Measurements from ENCODE around the gene TCP11L1.

TCP11L1 gene, protein sequence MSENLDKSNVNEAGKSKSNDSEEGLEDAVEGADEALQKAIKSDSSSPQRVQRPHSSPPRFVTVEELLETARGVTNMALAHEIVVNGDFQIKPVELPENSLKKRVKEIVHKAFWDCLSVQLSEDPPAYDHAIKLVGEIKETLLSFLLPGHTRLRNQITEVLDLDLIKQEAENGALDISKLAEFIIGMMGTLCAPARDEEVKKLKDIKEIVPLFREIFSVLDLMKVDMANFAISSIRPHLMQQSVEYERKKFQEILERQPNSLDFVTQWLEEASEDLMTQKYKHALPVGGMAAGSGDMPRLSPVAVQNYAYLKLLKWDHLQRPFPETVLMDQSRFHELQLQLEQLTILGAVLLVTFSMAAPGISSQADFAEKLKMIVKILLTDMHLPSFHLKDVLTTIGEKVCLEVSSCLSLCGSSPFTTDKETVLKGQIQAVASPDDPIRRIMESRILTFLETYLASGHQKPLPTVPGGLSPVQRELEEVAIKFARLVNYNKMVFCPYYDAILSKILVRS

DNA sequence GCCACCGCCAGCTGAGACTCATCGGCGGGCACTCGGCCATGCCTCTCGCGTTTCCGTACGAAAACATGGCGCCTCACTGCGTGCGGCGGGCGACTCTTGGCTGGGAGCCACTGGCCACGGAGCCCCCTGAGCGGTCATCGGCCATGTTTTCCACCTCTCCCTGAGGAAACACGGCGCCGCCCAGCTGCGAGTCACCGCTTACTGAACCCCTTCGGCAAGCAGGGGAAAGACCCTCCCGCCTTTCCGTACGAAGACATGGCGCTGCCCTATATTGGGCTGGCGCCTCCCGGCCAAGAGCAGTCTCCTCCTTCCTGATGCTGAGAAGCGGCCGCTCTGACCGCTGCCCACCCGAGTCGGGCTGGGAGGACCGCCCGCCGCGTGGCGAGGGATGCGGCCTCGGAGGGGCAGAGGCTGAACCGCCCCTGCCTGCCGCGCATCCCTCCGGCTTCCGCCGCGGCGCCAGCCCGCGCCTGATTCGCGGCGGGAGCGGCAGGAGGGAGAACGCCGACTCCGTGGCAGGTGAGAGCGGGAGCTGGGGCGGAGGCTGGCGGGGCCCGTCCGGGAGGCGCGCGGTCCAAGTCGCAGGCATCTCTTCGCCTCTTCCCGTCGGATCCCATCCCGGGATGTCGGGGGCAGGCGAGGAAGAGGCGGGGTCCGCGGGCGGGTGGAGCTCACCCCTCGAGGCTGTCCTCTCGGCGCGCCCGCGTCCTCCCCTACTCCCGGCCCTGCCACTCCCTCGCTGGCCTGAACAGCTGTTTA, at the start of gene TCP11L1:
TCP11L1 (plus strand) TSS at position 299 of the 759 bp plus-strand sequence. CDS start 4,202 bp downstream, outside the sequence.
- DNase-seq: peak; percentile 92 to 98

DNA sequence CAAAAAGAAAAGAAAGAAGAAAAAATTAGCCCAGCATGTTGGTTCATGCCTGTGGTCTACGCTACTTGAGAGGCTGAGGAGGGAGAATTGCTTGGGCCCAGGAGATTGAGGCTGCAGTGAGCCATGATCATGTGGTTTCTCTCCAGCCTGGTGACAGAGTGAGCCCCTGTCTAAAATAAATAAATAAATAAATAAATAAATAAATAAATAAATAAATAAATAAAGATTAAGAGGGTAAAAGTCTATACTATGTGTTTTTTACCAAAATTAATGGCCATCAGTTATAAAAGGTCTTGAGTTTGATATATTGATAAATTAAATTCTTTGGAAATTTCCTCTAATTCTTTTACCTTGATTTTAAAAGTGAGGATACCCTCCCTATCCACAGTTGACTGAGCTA, 48.9 kb upstream of the TCP11L1 start:
- DNase-seq: no peak

DNA sequence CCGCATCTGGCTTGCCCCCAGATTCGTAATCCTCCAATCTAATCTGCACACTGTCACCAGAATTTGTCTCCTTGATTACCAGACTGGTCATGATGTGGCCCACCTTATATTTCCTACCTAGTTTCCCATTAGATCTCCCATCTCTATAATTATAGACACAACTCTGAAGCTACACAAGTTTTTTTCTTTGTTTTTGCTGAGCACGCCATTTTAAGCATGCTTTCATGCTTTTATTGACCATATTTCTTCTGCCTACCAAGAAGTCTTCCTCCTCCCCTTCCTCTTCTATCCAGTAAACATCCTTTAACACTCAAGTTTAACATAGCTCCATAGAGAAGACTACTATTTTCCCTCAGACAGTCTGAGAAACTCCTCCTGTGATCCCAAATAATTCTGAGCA, 47.9 kb upstream of the TCP11L1 start:
- no peak for DNase-seq

DNA sequence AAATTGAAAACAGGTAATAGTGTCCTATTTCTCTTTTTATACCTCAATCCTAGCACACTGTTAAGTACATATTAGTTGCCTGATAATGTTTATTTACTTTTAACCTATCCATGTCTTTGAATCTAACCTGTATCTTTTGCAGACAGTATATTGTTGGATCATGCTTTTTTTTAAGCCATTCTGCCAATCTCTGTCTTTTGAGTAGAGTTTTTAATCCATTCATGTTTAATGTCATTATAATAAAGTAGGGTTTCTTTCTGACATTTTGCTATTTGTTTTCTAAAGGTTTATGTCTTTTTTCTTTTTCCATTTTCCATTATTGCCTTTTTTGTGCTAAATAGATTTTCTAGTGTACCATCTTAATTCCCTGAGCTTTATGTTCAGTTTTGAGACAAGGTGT, 47.5 kb upstream of the TCP11L1 start:
- DNase-seq: no peak

DNA sequence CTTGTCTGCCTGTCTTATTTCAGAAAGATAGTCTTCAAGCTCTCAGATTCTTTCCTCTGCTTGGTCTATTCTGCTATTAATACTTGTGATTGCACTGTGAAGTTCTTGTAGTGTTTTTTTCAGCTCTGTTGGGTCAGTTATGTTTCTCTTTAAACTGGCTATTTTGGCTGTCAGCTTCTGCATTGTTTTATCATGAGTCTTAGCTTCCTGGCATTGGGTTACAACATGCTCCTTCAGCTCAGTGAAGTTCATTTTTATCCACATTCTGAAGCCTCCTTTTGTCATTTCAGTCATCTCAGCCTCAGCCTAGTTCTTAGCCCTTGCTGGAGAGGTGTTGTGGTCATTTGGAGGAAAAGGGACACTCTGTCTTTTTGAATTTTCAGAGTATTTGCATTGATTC, 39.2 kb upstream of the TCP11L1 start:
- DNase-seq: no peak

DNA sequence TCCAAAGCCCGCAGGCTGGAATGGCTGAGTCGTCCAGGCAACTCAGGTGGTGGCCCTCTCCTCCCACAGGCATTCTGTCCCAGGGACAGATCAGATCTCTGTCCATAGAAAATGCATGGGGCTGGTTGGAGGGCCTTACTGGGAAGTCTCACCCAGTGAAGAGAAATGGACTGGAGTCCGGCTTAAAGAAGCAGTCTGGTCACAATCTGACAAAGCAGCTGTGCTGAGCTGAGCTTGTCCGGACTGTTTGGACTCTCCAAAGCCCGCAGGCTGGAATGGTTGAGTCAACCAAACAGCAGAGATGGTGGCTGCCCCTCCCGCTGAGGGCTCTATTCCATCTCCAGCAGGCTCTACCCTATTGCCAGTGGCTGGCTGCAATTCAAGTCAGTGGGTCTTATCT, 38.1 kb upstream of the TCP11L1 start:
- DNase-seq: no peak

DNA sequence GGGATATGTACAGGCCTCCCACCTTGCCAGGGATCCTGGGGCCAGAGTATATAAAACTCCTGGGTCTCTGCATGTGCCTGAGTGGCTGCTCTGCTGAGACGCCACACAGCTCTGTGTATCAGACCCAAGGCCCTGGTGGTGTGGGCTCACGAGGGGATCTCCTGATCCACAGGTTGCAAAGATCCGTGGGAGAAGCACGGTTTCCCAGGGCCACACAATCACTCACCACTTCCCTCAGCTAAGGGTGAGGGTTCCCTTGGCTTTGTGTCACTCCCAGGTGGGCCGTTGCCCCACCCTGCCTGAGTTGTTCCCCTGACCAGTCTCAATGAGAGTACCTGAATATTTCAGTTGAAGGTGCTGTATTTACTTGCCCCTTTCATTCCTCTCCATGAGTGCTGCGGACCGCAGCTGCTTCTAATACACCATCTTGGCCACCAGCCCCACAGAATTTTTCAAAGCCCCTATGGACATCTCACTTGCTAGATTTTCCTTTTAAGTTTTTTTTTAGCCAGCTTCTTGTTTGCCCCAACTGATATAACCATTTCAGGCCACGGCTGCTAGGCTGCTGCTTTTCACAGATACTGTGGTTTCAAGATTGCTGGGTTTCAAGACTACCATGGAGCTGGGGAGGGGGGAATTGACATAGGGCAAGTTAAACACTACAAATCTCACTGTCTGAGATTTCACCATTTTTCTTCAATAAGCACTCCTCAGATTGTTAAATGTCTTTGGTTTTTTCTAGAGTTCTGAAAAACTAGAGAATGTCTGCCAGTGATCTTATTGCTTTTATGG, 37.4 kb upstream of the TCP11L1 start:
- no peak for DNase-seq

DNA sequence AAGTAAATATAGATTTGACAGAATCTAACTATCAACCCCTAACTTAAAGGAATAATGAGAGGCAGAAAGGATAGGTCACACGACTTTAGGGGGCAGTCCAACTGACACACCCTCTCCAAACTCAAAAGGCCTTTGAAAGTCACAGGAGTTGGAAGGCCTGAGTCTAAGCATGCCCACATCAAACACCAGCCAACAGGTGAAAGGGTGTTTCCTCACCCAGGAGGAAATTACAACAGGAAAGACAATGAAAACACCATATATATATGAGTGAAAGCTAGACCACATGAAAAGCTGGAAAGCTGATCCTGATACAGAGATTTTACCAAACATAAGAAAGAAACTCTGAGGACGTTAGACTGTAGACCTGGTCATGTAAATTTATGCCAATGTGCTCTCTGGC, 34.2 kb upstream of the TCP11L1 start:
- DNase-seq: no peak

DNA sequence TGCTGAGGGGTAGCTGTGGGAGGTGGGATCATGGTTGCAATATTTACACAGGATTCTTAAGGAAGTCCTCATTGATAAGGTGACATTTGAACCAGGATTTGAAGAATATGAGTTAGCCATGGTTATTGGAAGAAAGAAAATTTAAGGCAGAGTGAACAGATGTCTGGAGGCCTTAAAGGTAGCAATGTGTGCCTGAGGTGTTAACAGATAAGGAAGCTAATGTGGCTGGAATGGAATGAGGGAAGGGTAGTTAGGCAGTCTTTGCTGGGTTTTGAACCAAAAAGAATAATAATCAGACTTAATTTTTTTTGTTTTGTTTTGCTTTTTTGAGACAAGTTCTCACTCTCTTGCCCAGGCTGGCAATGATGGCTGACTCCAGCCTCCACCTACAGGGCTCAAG, 33.4 kb upstream of the TCP11L1 start:
- no peak for DNase-seq

DNA sequence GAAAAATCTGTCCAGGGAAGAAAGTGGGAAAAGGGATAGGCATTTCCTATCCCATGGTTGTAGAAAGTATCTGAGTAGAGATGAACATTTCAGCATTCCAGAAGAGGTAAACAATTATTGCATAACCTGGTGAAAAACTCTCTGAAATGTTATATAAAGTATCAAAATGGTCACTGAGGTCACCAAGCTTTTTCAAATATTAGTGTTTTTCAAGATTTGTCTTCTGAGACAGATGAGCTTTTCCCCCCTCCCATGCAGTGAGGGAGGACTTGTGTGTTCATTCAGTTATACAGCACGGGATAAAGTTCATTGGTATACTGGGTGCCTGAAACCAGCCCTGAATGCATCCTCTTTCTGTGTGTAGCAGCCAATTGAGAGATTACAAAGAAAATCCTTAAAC, 25.6 kb upstream of the TCP11L1 start:
- no peak for DNase-seq

DNA sequence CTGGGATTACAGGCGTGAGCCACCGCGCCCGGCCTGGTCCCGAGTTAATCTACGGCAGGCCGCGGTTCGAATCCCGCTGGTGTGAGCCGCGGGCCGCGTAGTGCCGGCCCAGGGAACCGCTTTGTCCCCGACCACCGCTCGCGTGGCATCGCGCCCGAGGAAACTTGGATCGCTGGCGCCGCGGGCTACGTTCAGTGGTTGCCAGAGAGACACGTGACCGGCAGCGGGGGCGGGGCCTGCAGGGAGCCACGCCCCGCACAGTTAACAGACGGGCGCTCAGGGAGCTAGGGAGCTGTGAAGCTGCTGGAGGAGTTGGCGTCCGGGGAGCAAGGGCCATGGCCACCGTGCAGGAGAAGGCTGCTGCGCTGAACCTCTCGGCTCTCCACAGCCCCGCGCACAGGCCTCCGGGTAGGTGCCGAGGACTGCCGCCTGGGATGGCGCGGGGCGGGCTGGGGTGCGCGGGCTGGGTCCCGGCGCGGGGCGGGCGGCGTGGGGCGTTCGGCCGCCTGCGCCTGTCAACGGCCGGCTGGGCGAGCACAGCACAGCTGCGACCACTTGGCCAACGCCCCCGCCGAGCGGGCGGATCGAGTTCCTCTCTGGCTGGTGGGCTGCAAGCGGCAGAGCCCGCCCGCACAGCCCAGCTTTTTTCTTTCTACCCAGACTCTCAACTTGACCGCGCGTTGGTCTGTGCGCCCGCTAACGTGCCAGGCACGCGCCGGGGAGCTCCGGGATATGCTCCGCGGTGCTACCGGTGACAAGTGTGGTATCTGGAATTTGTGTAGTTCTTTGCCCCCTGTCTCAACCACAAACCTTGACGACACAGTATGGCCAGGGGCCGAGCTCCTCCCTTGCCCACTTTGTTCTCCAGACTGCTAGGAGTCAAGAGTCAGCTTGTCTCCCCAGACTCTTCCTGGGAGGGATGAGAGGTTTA, 23.5 kb upstream of the TCP11L1 start, which contains the start of gene DEPDC7:
DEPDC7 (plus strand) TSS at position 258 of the 931 bp plus-strand sequence; CDS start at position 336, 78 bp downstream.
- peak; percentile 89 to 98 for DNase-seq

DNA sequence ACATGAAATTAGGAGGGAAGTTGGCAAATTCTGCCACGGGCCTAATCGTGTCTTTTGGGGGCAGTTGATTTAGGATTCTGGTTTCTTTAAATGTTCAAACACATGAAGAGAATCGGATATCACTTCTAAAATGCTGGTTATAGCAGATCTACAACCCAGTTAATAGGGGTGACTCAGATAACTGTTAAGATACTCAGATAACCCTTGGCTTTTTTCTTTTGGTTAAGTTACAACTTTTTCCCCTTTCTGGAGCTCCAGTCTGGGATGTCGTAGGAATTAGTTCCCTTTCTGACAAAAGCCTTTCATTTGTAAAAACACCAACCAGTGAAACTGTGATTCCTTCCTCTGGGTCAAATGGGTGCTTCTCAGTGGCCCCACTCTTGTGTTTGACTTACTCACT, 22.7 kb upstream of the TCP11L1 start:
- DNase-seq: no peak

DNA sequence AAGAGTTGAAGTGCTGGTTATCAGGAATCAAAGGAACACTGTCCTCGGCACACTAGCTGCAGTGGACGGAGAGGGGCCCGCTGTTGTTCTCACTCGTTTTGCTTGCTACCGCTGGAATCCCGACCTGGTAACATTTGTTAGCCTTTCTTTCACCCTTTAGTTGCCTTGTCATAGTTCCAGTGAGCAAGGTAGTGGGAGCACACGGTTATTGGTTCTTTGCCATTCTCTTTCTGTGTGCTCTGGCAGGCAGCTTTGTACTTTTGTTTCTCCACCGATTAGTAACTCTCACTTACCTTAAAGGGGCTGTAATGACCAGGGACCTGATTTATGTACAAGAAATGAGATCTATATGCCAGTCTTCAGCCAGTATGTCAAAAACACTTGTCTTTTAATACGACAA, 21.9 kb upstream of the TCP11L1 start:
- DNase-seq: peak in 1 of 2 experiments; percentile 36

DNA sequence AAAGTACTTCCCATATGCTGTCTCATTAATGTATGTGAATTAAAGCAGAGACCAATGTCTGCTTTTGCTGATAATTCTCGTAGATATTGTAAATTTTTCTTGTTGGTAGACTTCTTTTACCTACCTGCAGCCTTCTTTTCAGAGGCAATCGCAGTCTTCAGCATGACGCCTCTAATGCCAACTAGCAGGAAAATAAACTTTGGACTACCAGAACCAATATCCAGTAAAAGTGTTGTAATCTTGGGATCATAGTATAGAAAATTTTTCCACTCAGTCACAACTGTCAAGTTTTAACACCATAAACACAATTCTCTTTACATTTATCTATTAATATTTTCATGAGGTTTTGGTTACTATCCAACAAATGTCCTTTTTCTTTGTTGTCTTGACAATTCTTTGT, 21.4 kb upstream of the TCP11L1 start:
- no peak for DNase-seq

DNA sequence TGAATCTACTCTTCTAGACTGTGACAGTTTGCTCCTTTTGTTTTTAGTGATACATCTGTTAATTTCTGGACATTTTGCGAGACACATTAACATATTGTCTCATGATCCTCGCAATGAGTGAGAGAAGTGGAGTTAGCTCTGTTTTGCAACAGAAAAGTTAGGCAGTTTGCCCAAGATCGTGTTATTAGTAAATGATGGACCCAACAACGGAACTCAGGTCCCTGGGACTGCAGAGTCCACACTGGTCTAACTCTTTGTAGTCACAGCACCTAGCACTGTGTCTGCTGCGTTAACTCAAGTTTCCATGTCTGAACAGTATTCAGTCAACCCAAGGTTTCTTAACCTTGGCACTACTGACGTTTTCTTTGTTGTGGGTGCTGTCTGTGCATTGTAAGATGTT, 20.5 kb upstream of the TCP11L1 start:
- DNase-seq: no peak

DNA sequence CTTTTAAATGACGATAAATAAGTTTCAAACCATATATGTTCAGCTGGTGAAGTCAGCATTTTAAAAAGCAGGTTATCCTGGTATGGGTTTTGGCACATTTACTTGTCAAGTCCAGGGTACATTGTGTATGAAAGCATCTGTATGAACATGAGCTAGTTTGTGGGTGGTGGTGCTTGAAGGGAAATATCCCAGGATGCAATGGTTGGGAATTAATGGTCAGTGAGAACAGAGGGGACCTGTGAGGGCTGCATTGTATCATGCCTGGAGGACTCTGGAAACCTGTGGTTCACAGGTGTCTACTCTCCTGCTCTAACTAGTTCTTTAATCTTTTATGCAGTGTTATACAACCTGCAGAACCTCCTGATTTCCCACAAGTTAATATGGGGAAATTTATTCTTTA, 17.9 kb upstream of the TCP11L1 start:
- DNase-seq: no peak

DNA sequence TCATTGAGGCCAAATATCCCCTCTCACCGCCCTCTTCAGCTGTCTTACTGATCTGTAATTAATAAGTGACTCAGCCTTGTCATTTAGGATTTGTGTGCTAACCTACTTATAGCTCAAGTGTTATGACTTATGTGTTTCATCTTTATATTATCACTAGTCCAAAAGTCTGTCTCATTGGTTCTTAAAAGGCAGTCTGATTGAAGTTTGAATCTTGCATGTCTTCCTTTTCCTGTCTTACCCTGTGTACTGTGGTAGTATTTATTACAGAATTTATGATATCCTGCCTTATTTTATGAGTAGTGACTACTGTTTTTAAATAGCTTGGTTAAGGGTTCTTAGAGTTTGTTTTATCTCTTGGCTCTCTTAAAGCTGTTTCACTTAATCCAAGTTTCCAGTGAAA, 17.4 kb upstream of the TCP11L1 start:
- DNase-seq: no peak

DNA sequence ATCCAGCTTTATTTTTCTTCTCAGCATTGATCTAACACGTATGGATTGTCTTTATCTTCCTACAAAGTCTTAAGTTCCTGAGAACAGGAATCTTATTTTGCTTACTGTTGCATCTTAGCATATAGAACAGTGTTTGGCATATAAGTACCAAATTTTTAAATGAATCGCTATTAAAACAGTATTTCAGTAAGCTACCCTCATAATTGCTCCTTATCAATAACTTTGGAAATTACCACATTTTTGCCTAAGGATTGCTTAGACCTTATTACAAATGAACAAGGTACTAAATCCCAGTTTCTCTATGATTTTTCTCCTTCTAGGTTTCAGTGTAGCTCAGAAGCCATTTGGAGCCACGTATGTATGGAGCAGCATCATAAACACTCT, 14.0 kb upstream of the TCP11L1 start:
- no peak for DNase-seq

DNA sequence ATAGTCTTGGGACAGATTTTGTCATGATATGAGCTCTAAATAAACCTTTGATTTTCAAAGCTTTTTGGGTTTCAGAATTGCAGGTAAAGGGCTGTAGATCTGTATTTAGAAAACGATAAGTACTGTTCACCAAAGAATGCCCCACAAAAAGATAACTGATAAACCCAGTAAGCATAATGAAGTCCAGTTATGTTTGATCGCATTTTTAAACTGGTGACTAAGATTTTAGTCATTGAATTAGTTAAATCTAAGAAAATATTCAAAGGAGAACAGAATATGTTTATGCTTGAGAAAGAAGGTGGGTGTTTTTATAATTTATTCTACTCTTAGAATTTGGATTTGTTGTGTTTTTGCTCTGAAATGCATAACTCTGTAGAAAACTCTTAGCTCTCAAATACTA, 12.1 kb upstream of the TCP11L1 start:
- DNase-seq: no peak

DNA sequence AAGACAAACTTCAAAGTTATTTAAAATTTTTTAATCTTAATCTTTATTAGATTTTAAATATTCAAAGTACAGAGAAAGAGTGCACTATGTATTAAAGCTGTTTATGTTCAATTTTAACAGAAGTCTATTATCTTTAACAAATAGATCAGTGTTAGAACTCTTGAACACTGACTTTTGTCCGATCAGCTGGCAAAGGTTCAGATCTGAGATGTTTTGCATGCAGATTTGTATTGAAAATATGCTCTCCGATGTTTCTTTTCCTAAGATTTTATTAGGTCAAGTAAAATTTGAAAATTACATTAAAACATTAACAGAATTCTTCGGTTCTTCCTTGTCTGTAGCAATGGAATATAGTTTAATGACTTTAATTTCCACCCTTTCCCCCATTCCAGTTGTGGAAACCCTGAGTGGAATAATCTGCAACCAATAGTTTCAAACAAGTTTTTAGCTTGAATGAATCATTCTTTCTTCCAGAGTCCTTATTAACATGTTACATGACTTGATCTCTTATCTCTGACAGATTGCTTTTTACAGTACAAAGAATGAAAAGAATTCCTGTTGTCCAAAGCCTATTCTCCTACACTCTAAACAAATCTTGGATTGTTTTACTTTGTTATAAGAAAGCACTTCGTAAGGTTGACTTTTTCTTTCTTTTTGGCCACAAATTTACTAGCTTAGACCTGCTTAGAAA, 11.4 kb upstream of the TCP11L1 start:
- peak in 1 of 2 experiments; percentile 8 for DNase-seq

DNA sequence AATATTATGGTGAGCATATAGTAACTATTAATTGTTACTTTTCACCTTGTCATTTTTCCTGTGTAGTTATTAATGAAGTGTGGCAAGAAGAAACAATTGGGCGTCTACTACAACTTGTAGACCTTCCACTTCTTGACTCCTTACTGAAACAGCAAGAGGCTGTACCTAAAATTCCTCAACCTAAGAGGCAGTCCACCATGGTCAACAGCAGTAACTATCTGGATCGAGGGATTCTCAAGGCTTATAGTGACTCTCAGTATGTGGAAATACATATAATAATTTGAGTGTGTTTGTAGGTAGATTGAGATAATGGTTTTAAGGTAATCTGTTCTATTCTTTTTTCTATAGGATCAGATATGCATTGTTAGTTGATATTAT, 10.8 kb upstream of the TCP11L1 start:
- DNase-seq: no peak

Data from NCI-H526 (cell line).